Measurements from ENCODE around the gene LRMDA. TPM values are rescaled to one million over a fixed set of nuclear protein-coding genes. Genes with fewer than 3 reads are reported as not detected.
A peak's percentile ranks its signal among the peaks of the same experiment; 100 is the strongest.

LRMDA gene
- total and polyA plus RNA-seq, 2 of the 13 experiments (the other 11 are each of a cell fraction or from before 2014, with no cell fraction given): 13.4 to 22.0 TPM

DNA sequence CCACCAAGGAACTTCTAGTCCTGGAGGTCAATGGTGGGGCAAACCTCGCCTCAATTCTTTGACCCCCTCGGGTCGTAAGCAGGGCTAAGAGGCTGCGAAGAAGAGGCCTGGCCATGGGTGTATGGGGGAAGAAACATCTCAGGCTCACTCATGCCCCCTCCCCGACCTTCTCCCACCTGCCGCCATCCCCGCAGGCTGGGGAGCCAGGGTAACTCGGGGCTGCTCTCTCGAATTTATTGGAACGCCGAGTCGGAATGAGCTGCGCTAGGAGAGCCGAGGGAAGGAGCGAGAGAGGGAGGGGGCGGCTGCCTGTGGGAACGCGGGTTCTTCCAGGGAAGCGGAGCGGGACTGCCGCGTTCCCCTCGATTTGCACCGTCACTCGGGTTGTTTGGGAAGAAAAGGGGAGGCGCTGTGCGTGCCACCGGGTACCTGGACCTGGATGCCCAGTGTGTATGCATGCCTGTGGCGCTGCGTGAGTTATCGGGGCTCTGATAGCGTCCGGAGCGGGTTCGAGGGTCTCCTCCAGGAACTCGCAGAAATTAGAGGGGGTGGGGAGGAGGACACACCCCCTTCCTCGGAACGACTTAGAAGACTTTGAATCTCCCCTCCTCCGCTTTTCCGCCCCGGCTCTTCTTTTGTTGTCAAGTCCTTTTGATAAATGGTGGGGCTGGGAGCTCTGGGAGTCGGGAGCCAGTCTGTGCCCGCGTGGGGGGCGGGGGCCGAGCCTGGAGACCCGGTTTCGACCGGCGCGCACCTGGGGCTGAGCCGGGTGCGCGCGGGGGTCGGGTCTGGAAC, 28.1 kb upstream of the LRMDA start (continued):
- TF ChIP-seq ZNF468 (CRISPR knock-in tag; IDR thresholded peaks at IDR 0.05): no peak
- TF ChIP-seq ZNF274 (CRISPR knock-in tag; IDR thresholded peaks at IDR 0.05): peak; percentile 11; the same call in 1 of the 2 replicates
- TF ChIP-seq ZNF446 (CRISPR knock-in tag; IDR thresholded peaks at IDR 0.05): peak; percentile 90; the same call in 1 of the 2 replicates
- TF ChIP-seq ZNF431 (CRISPR knock-in tag; IDR thresholded peaks at IDR 0.05; ENCODE audit: borderline replicate concordance, low read depth): no peak
- TF ChIP-seq AGO1 (IDR thresholded peaks at IDR 0.05; ENCODE audit: low read depth, low read length, poor library complexity, severe bottlenecking): peak; percentile 62
- TF ChIP-seq TBL1XR1 (IDR thresholded peaks at IDR 0.05; ENCODE audit: borderline replicate concordance, low read length, partially characterized antibody): no peak
- TF ChIP-seq ZFAT (CRISPR knock-in tag; conservative IDR thresholded peaks at IDR 0.05): no peak
- TF ChIP-seq, protein P1, sequence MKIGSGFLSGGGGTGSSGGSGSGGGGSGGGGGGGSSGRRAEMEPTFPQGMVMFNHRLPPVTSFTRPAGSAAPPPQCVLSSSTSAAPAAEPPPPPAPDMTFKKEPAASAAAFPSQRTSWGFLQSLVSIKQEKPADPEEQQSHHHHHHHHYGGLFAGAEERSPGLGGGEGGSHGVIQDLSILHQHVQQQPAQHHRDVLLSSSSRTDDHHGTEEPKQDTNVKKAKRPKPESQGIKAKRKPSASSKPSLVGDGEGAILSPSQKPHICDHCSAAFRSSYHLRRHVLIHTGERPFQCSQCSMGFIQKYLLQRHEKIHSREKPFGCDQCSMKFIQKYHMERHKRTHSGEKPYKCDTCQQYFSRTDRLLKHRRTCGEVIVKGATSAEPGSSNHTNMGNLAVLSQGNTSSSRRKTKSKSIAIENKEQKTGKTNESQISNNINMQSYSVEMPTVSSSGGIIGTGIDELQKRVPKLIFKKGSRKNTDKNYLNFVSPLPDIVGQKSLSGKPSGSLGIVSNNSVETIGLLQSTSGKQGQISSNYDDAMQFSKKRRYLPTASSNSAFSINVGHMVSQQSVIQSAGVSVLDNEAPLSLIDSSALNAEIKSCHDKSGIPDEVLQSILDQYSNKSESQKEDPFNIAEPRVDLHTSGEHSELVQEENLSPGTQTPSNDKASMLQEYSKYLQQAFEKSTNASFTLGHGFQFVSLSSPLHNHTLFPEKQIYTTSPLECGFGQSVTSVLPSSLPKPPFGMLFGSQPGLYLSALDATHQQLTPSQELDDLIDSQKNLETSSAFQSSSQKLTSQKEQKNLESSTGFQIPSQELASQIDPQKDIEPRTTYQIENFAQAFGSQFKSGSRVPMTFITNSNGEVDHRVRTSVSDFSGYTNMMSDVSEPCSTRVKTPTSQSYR (CRISPR knock-in tag; IDR thresholded peaks at IDR 0.05; ENCODE audit: borderline replicate concordance): peak; percentile 6; the same call in 1 of the 2 replicates
- TF ChIP-seq ZNF530 (CRISPR knock-in tag; IDR thresholded peaks at IDR 0.05; ENCODE audit: low read depth): 0 out of 2 replicates have a peak, but pooled peaks have one; percentile 42
- 0 out of 2 replicates have a peak, but pooled peaks have one; percentile 7 for TF ChIP-seq ARID2 (CRISPR knock-in tag; IDR thresholded peaks at IDR 0.05; ENCODE audit: borderline replicate concordance)
- peak; percentile 77; the same call in 1 of the 2 replicates for TF ChIP-seq ZC3H13 (CRISPR knock-in tag; IDR thresholded peaks at IDR 0.05)
- TF ChIP-seq ZNF776 (CRISPR knock-in tag; IDR thresholded peaks at IDR 0.05): 0 out of 2 replicates have a peak, but pooled peaks have one; percentile 22
- TF ChIP-seq NKX3-1 (CRISPR knock-in tag; IDR thresholded peaks at IDR 0.05): no peak
- 0 out of 2 replicates have a peak, but pooled peaks have one; percentile 56 for TF ChIP-seq ZNF737 (CRISPR knock-in tag; IDR thresholded peaks at IDR 0.05; ENCODE audit: borderline replicate concordance)
- 0 out of 2 replicates have a peak, but pooled peaks have one; percentile 10 for TF ChIP-seq RXRA (CRISPR knock-in tag; IDR thresholded peaks at IDR 0.05)
- TF ChIP-seq ZSCAN25 (CRISPR knock-in tag; IDR thresholded peaks at IDR 0.05): 0 out of 2 replicates have a peak, but pooled peaks have one; percentile 18
- TF ChIP-seq ZNF3 (CRISPR knock-in tag; IDR thresholded peaks at IDR 0.05): no peak
- TF ChIP-seq NAIF1 (CRISPR knock-in tag; IDR thresholded peaks at IDR 0.05; ENCODE audit: borderline replicate concordance): 0 out of 2 replicates have a peak, but pooled peaks have one; percentile 13
- TF ChIP-seq, protein P2, sequence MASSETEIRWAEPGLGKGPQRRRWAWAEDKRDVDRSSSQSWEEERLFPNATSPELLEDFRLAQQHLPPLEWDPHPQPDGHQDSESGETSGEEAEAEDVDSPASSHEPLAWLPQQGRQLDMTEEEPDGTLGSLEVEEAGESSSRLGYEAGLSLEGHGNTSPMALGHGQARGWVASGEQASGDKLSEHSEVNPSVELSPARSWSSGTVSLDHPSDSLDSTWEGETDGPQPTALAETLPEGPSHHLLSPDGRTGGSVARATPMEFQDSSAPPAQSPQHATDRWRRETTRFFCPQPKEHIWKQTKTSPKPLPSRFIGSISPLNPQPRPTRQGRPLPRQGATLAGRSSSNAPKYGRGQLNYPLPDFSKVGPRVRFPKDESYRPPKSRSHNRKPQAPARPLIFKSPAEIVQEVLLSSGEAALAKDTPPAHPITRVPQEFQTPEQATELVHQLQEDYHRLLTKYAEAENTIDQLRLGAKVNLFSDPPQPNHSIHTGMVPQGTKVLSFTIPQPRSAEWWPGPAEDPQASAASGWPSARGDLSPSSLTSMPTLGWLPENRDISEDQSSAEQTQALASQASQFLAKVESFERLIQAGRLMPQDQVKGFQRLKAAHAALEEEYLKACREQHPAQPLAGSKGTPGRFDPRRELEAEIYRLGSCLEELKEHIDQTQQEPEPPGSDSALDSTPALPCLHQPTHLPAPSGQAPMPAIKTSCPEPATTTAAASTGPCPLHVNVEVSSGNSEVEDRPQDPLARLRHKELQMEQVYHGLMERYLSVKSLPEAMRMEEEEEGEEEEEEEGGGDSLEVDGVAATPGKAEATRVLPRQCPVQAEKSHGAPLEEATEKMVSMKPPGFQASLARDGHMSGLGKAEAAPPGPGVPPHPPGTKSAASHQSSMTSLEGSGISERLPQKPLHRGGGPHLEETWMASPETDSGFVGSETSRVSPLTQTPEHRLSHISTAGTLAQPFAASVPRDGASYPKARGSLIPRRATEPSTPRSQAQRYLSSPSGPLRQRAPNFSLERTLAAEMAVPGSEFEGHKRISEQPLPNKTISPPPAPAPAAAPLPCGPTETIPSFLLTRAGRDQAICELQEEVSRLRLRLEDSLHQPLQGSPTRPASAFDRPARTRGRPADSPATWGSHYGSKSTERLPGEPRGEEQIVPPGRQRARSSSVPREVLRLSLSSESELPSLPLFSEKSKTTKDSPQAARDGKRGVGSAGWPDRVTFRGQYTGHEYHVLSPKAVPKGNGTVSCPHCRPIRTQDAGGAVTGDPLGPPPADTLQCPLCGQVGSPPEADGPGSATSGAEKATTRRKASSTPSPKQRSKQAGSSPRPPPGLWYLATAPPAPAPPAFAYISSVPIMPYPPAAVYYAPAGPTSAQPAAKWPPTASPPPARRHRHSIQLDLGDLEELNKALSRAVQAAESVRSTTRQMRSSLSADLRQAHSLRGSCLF (CRISPR knock-in tag; IDR thresholded peaks at IDR 0.05; ENCODE audit: borderline replicate concordance): no peak
- peak; percentile 64 for TF ChIP-seq SRSF1 (optimal IDR thresholded peaks at IDR 0.05; ENCODE audit: low read depth, low read length)
- TF ChIP-seq ZNF841 (CRISPR knock-in tag; IDR thresholded peaks at IDR 0.05; ENCODE audit: borderline replicate concordance): no peak
- no peak for TF ChIP-seq ZNF20 (CRISPR knock-in tag; IDR thresholded peaks at IDR 0.05)

All from HepG2 (cell line).